Tibial nerve (tissue), 3 donors: ENCODE results near the gene UBE2H.

Experiments
- POLR2A ChIP-seq, 2 donors: fragments of 450-650 bp; IDR thresholded peaks; one replicate each; pipeline ENCODE4 v1.6.1; 2017; ENCODE audit warnings: antibody characterized with exemption in 2 of 2, mild to moderate bottlenecking in 2 of 2, moderate library complexity in 2 of 2
- TF ChIP-seq, protein P1 (sequence below), 5 experiments: fragments of 200-600 bp in 3 of 5; fragments of 450-650 bp in 2 of 5; sonication (generic) in 3 of 5; IDR thresholded peaks; one replicate each; pipeline ENCODE4 v1.5.1; 2016 to 2019; ENCODE audit warnings: antibody characterized with exemption in 5 of 5, mild to moderate bottlenecking in 3 of 5, moderate library complexity in 2 of 5

GRCh38 chr7:129947701-129948100, 5.1 kb downstream of the UBE2H start:
- TF ChIP-seq, protein P1, sequence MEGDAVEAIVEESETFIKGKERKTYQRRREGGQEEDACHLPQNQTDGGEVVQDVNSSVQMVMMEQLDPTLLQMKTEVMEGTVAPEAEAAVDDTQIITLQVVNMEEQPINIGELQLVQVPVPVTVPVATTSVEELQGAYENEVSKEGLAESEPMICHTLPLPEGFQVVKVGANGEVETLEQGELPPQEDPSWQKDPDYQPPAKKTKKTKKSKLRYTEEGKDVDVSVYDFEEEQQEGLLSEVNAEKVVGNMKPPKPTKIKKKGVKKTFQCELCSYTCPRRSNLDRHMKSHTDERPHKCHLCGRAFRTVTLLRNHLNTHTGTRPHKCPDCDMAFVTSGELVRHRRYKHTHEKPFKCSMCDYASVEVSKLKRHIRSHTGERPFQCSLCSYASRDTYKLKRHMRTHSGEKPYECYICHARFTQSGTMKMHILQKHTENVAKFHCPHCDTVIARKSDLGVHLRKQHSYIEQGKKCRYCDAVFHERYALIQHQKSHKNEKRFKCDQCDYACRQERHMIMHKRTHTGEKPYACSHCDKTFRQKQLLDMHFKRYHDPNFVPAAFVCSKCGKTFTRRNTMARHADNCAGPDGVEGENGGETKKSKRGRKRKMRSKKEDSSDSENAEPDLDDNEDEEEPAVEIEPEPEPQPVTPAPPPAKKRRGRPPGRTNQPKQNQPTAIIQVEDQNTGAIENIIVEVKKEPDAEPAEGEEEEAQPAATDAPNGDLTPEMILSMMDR (IDR thresholded peaks at IDR 0.05), result no peak
- TF ChIP-seq POLR2A (IDR thresholded peaks at IDR 0.05), result no peak
